WTC11 (cell line): ENCODE measurements around the gene CCDC154. TPM values are rescaled to one million over a fixed set of nuclear protein-coding genes. Genes with fewer than 3 reads are reported as not detected.

ENCODE experiments used
- ATAC-seq: fragments of 200-7000 bp; cut with Tn5 transposase; 2 replicates; pipeline ENCODE4 v1.10.0; 2021; ENCODE audit warnings: mild to moderate bottlenecking, moderate library complexity
- CTCF ChIA-PET: fragments of 300-600 bp; sonication (Branson Sonifier 250); formaldehyde crosslinking; loops from one replicate; lab custom pipeline; 2021; ENCODE audit warnings: antibody characterized with exemption; lab: Charles Lee
- POLR2A ChIA-PET: fragments of 350-600 bp; sonication (Branson Sonifier 250); formaldehyde crosslinking; loops from one replicate; lab custom pipeline; 2021; ENCODE audit warnings: antibody characterized with exemption; lab: Charles Lee
- DNase-seq: peaks from one replicate; pipeline ENCODE4 v3.0.0; 2021; ENCODE audit warnings: low spot score
- H3K27ac Mint-ChIP-seq: 2 replicates; pipeline ENCODE4 v1.8.0; 2021; ENCODE audit warnings: mixed read lengths
- H3K27me3 Mint-ChIP-seq: 2 replicates; pipeline ENCODE4 v1.8.0; 2021; ENCODE audit warnings: low read depth, mild to moderate bottlenecking, moderate library complexity, mixed read lengths
- H3K36me3 Mint-ChIP-seq: 2 replicates; pipeline ENCODE4 v1.8.0; 2021; ENCODE audit warnings: mixed read lengths
- H3K4me1 Mint-ChIP-seq: 2 replicates; pipeline ENCODE4 v1.8.0; 2022; ENCODE audit warnings: mixed read lengths
- H3K4me3 Mint-ChIP-seq: 2 replicates; pipeline ENCODE4 v1.8.0; 2021; ENCODE audit warnings: mild to moderate bottlenecking, moderate library complexity, mixed read lengths
- H3K9me3 Mint-ChIP-seq: 2 replicates; pipeline ENCODE4 v1.8.0; 2021; ENCODE audit warnings: mixed read lengths
- FOXK1 ChIP-seq: sonication (generic); formaldehyde crosslinking; IDR thresholded peaks from 2 replicates; pipeline ENCODE4 v1.8.0; 2022; ENCODE audit warnings: mild to moderate bottlenecking, moderate library complexity, missing genetic modification reagents
- GRHL2 ChIP-seq: fragments of 250-450 bp; sonication (Bioruptor Pico); IDR thresholded peaks from 2 replicates; pipeline ENCODE4 v1.8.0; 2022; ENCODE audit warnings: mild to moderate bottlenecking, moderate library complexity; ENCODE audit not compliant: insufficient replicate concordance, severe bottlenecking
- KAT7 ChIP-seq: sonication (generic); formaldehyde crosslinking; IDR thresholded peaks from 2 replicates; pipeline ENCODE4 v1.8.1; 2023; ENCODE audit warnings: missing genetic modification reagents, mild to moderate bottlenecking, borderline replicate concordance
- MXD4 ChIP-seq: fragments of 250-450 bp; sonication (Bioruptor Pico); IDR thresholded peaks from 2 replicates; pipeline ENCODE4 v1.8.0; 2021; ENCODE audit warnings: mild to moderate bottlenecking, moderate library complexity, borderline replicate concordance
- PRRX2 ChIP-seq: fragments of 250-450 bp; sonication (Bioruptor Pico); IDR thresholded peaks from 2 replicates; pipeline ENCODE4 v1.8.0; 2021; ENCODE audit warnings: mild to moderate bottlenecking
- TP53 ChIP-seq: sonication (generic); formaldehyde crosslinking; IDR thresholded peaks from 2 replicates; pipeline ENCODE4 v1.8.1; 2023; ENCODE audit warnings: mild to moderate bottlenecking, missing genetic modification reagents
- ZNF121 ChIP-seq: sonication (generic); formaldehyde crosslinking; IDR thresholded peaks from 2 replicates; pipeline ENCODE4 v1.8.0; 2023; ENCODE audit warnings: missing genetic modification reagents
- ZNF416 ChIP-seq: fragments of 250-450 bp; sonication (Bioruptor Pico); IDR thresholded peaks from 2 replicates; pipeline ENCODE4 v1.9.0; 2021; ENCODE audit warnings: mild to moderate bottlenecking, inconsistent platforms
- ZNF423 ChIP-seq: fragments of 250-450 bp; sonication (Bioruptor Pico); IDR thresholded peaks from 2 replicates; pipeline ENCODE4 v2.1.2; 2022; ENCODE audit warnings: mild to moderate bottlenecking, moderate library complexity
- total RNA-seq: library from RNA; stranded (reverse); gene quantifications from 3 replicates; pipeline ENCODE4 v1.2.3, GENCODE V29; 2021
- TF ChIP-seq, protein P1 (sequence below): sonication (generic); formaldehyde crosslinking; IDR thresholded peaks from 2 replicates; pipeline ENCODE4 v1.8.1; 2023; ENCODE audit warnings: mild to moderate bottlenecking, missing genetic modification reagents, borderline replicate concordance
- TF ChIP-seq, protein P2 (sequence below): sonication (generic); formaldehyde crosslinking; IDR thresholded peaks from 2 replicates; pipeline ENCODE4 v1.8.1; 2023; ENCODE audit warnings: mild to moderate bottlenecking, missing genetic modification reagents
- TF ChIP-seq, protein P3 (sequence below): sonication (generic); formaldehyde crosslinking; IDR thresholded peaks from 2 replicates; pipeline ENCODE4 v1.8.0; 2023; ENCODE audit warnings: missing genetic modification reagents
- TF ChIP-seq, protein P4 (sequence below): fragments of 250-450 bp; sonication (Bioruptor Pico); IDR thresholded peaks from 2 replicates; pipeline ENCODE4 v2.1.2; 2022; ENCODE audit warnings: mild to moderate bottlenecking, moderate library complexity
- TF ChIP-seq, protein P5 (sequence below): sonication (generic); formaldehyde crosslinking; IDR thresholded peaks from 2 replicates; pipeline ENCODE4 v1.8.1; 2023; ENCODE audit warnings: mild to moderate bottlenecking, moderate library complexity, missing genetic modification reagents
- TF ChIP-seq, protein P6 (sequence below): sonication (generic); formaldehyde crosslinking; IDR thresholded peaks from 2 replicates; pipeline ENCODE4 v1.8.1; 2023; ENCODE audit warnings: mild to moderate bottlenecking, missing genetic modification reagents, moderate library complexity
- TF ChIP-seq, protein P7 (sequence below): fragments of 250-450 bp; sonication (Bioruptor Pico); IDR thresholded peaks from 2 replicates; pipeline ENCODE4 v1.9.0; 2021; ENCODE audit warnings: moderate library complexity, mild to moderate bottlenecking, inconsistent platforms, borderline replicate concordance
- TF ChIP-seq, protein P8 (sequence below): sonication (generic); formaldehyde crosslinking; IDR thresholded peaks from 2 replicates; pipeline ENCODE4 v1.8.1; 2023; ENCODE audit warnings: mild to moderate bottlenecking, missing genetic modification reagents
- TF ChIP-seq, protein P9 (sequence below): fragments of 250-450 bp; sonication (Bioruptor Pico); IDR thresholded peaks from 2 replicates; pipeline ENCODE4 v1.9.0; 2021; ENCODE audit warnings: mild to moderate bottlenecking, borderline replicate concordance

CCDC154 gene
- total RNA-seq, 1 experiment from 2014 or later = 0.46 TPM

DNA sequence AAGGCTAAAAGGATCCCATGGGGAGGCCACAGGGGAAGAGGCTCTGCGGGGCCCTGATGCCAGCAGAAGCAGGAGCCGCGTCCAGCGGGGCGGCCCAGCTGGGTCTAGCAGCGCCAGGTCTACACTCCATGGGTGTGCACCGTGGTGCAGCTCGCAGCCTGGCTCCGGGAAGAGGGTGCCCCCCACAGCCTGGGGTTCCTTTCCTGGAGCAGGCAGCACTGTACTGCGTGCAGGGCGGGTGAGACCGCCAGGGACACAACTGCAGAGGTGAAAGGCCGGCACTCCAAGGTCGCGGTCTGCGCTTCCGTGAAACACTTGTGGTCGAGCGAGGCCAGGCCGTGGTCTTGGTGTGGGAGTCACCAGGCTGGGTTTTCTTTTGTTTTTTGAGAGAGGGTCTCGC, 6.5 kb upstream of the CCDC154 start:
- ATAC-seq (no peak), DNase-seq (no peak)
- no peak overlapping the region for H3K4me3 Mint-ChIP-seq
- CTCF ChIA-PET = no interaction called here
- H3K9me3 Mint-ChIP-seq = no peaks in the 10 kb centered on the region
- no peaks in the 10 kb centered on the region for H3K27me3 Mint-ChIP-seq
- POLR2A ChIA-PET = no interaction called here
- no peaks in the 10 kb centered on the region for H3K4me1 Mint-ChIP-seq
- H3K27ac Mint-ChIP-seq = no peak overlapping the region
- TF ChIP-seq, protein P1, sequence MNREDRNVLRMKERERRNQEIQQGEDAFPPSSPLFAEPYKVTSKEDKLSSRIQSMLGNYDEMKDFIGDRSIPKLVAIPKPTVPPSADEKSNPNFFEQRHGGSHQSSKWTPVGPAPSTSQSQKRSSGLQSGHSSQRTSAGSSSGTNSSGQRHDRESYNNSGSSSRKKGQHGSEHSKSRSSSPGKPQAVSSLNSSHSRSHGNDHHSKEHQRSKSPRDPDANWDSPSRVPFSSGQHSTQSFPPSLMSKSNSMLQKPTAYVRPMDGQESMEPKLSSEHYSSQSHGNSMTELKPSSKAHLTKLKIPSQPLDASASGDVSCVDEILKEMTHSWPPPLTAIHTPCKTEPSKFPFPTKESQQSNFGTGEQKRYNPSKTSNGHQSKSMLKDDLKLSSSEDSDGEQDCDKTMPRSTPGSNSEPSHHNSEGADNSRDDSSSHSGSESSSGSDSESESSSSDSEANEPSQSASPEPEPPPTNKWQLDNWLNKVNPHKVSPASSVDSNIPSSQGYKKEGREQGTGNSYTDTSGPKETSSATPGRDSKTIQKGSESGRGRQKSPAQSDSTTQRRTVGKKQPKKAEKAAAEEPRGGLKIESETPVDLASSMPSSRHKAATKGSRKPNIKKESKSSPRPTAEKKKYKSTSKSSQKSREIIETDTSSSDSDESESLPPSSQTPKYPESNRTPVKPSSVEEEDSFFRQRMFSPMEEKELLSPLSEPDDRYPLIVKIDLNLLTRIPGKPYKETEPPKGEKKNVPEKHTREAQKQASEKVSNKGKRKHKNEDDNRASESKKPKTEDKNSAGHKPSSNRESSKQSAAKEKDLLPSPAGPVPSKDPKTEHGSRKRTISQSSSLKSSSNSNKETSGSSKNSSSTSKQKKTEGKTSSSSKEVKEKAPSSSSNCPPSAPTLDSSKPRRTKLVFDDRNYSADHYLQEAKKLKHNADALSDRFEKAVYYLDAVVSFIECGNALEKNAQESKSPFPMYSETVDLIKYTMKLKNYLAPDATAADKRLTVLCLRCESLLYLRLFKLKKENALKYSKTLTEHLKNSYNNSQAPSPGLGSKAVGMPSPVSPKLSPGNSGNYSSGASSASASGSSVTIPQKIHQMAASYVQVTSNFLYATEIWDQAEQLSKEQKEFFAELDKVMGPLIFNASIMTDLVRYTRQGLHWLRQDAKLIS (CRISPR knock-in tag) = no peak
- TF ChIP-seq GRHL2 (CRISPR knock-in tag) (no peak), ZNF423 (CRISPR knock-in tag) (no peak), ZNF121 (CRISPR knock-in tag) (no peak), TP53 (CRISPR knock-in tag) (no peak), PRRX2 (CRISPR knock-in tag) (no peak), KAT7 (CRISPR knock-in tag) (no peak)
- TF ChIP-seq, protein P2, sequence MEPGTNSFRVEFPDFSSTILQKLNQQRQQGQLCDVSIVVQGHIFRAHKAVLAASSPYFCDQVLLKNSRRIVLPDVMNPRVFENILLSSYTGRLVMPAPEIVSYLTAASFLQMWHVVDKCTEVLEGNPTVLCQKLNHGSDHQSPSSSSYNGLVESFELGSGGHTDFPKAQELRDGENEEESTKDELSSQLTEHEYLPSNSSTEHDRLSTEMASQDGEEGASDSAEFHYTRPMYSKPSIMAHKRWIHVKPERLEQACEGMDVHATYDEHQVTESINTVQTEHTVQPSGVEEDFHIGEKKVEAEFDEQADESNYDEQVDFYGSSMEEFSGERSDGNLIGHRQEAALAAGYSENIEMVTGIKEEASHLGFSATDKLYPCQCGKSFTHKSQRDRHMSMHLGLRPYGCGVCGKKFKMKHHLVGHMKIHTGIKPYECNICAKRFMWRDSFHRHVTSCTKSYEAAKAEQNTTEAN = no peak
- TF ChIP-seq, protein P3, sequence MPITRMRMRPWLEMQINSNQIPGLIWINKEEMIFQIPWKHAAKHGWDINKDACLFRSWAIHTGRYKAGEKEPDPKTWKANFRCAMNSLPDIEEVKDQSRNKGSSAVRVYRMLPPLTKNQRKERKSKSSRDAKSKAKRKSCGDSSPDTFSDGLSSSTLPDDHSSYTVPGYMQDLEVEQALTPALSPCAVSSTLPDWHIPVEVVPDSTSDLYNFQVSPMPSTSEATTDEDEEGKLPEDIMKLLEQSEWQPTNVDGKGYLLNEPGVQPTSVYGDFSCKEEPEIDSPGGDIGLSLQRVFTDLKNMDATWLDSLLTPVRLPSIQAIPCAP = no peak
- H3K36me3 Mint-ChIP-seq = peaks cover 6% of the 10 kb centered on the region; the same call in 1 of the 2 replicates

DNA sequence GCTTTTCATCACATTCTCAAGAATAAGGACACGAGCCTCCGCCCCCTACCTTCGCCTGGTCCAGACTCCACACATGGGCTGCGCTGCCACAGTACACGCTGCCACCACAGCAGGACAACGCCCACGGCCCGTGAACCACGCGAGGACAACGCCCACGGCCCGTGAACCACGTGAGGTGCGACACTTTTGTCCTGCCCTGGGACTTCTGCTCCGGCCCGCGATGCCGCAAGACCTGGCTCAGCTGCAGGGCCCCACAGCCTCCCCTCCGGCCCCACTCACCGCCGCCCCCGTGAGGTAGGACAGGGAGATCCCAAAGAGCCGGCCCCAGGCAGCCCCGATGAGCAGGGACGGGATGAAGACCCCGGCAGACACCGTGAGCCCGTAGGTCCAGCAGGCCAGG, 5.9 kb upstream of the CCDC154 start:
- Mint-ChIP-seq H3K36me3 (peaks cover 6% of the 10 kb centered on the region; the same call in 1 of the 2 replicates), H3K27me3 (no peaks in the 10 kb centered on the region), H3K27ac (no peak overlapping the region), H3K4me1 (no peaks in the 10 kb centered on the region), H3K9me3 (no peaks in the 10 kb centered on the region), H3K4me3 (no peak overlapping the region)
- peak; percentile 72 for DNase-seq
- ATAC-seq = peak; percentile 65
- ChIA-PET CTCF (no interaction called here), POLR2A (no interaction called here)
- TF ChIP-seq, protein P4, sequence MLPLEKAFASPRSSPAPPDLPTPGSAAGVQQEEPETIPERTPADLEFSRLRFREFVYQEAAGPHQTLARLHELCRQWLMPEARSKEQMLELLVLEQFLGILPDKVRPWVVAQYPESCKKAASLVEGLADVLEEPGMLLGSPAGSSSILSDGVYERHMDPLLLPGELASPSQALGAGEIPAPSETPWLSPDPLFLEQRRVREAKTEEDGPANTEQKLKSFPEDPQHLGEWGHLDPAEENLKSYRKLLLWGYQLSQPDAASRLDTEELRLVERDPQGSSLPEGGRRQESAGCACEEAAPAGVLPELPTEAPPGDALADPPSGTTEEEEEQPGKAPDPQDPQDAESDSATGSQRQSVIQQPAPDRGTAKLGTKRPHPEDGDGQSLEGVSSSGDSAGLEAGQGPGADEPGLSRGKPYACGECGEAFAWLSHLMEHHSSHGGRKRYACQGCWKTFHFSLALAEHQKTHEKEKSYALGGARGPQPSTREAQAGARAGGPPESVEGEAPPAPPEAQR (CRISPR knock-in tag) = no peak
- TF ChIP-seq, protein P5, sequence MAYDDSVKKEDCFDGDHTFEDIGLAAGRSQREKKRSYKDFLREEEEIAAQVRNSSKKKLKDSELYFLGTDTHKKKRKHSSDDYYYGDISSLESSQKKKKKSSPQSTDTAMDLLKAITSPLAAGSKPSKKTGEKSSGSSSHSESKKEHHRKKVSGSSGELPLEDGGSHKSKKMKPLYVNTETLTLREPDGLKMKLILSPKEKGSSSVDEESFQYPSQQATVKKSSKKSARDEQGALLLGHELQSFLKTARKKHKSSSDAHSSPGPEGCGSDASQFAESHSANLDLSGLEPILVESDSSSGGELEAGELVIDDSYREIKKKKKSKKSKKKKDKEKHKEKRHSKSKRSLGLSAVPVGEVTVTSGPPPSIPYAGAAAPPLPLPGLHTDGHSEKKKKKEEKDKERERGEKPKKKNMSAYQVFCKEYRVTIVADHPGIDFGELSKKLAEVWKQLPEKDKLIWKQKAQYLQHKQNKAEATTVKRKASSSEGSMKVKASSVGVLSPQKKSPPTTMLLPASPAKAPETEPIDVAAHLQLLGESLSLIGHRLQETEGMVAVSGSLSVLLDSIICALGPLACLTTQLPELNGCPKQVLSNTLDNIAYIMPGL (CRISPR knock-in tag) = no peak
- TF ChIP-seq ZNF416 (CRISPR knock-in tag) (no peak), FOXK1 (CRISPR knock-in tag) (no peak), TP53 (CRISPR knock-in tag) (no peak), MXD4 (no peak)
- TF ChIP-seq, protein P6, sequence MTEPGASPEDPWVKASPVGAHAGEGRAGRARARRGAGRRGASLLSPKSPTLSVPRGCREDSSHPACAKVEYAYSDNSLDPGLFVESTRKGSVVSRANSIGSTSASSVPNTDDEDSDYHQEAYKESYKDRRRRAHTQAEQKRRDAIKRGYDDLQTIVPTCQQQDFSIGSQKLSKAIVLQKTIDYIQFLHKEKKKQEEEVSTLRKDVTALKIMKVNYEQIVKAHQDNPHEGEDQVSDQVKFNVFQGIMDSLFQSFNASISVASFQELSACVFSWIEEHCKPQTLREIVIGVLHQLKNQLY (CRISPR knock-in tag) = no peak
- TF ChIP-seq, protein P7, sequence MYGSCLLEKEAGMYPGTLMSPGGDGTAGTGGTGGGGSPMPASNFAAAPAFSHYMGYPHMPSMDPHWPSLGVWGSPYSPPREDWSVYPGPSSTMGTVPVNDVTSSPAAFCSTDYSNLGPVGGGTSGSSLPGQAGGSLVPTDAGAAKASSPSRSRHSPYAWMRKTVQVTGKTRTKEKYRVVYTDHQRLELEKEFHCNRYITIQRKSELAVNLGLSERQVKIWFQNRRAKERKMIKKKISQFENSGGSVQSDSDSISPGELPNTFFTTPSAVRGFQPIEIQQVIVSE (CRISPR knock-in tag) = no peak
- TF ChIP-seq, protein P8, sequence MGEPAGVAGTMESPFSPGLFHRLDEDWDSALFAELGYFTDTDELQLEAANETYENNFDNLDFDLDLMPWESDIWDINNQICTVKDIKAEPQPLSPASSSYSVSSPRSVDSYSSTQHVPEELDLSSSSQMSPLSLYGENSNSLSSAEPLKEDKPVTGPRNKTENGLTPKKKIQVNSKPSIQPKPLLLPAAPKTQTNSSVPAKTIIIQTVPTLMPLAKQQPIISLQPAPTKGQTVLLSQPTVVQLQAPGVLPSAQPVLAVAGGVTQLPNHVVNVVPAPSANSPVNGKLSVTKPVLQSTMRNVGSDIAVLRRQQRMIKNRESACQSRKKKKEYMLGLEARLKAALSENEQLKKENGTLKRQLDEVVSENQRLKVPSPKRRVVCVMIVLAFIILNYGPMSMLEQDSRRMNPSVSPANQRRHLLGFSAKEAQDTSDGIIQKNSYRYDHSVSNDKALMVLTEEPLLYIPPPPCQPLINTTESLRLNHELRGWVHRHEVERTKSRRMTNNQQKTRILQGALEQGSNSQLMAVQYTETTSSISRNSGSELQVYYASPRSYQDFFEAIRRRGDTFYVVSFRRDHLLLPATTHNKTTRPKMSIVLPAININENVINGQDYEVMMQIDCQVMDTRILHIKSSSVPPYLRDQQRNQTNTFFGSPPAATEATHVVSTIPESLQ (CRISPR knock-in tag) = no peak
- TF ChIP-seq, protein P9, sequence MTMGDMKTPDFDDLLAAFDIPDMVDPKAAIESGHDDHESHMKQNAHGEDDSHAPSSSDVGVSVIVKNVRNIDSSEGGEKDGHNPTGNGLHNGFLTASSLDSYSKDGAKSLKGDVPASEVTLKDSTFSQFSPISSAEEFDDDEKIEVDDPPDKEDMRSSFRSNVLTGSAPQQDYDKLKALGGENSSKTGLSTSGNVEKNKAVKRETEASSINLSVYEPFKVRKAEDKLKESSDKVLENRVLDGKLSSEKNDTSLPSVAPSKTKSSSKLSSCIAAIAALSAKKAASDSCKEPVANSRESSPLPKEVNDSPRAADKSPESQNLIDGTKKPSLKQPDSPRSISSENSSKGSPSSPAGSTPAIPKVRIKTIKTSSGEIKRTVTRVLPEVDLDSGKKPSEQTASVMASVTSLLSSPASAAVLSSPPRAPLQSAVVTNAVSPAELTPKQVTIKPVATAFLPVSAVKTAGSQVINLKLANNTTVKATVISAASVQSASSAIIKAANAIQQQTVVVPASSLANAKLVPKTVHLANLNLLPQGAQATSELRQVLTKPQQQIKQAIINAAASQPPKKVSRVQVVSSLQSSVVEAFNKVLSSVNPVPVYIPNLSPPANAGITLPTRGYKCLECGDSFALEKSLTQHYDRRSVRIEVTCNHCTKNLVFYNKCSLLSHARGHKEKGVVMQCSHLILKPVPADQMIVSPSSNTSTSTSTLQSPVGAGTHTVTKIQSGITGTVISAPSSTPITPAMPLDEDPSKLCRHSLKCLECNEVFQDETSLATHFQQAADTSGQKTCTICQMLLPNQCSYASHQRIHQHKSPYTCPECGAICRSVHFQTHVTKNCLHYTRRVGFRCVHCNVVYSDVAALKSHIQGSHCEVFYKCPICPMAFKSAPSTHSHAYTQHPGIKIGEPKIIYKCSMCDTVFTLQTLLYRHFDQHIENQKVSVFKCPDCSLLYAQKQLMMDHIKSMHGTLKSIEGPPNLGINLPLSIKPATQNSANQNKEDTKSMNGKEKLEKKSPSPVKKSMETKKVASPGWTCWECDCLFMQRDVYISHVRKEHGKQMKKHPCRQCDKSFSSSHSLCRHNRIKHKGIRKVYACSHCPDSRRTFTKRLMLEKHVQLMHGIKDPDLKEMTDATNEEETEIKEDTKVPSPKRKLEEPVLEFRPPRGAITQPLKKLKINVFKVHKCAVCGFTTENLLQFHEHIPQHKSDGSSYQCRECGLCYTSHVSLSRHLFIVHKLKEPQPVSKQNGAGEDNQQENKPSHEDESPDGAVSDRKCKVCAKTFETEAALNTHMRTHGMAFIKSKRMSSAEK (CRISPR knock-in tag) = no peak
